Fibroblast of lung (primary cell): Measurements from ENCODE around the gene SCFD2. TPM values are rescaled to one million over a fixed set of nuclear protein-coding genes. Genes with fewer than 3 reads are reported as not detected.
"Not testable (repeated sequence)": the region's sequence is repeated elsewhere in the genome, so short reads cannot be mapped to it uniquely, and the experiment has no call there.

Experiments
- DNase-seq, 2 donors: peaks; one replicate each; pipeline versions ENCODE4 v3.0.0 to v3.0.0-alpha.2; 2010; ENCODE audit warnings: low read depth in 2 of 2
- H2AFZ ChIP-seq: 2 replicates; pipeline ENCODE4 v1.5.1; 2012; ENCODE audit warnings: low read length, control low read depth, inconsistent platforms
- H3K27ac ChIP-seq: 2 replicates; pipeline ENCODE4 v1.5.1; 2011; ENCODE audit warnings: low read length, control low read depth; ENCODE audit not compliant: insufficient read depth
- H3K27me3 ChIP-seq: 2 replicates; pipeline ENCODE4 v1.5.1; 2011; ENCODE audit warnings: mild to moderate bottlenecking, low read length; ENCODE audit not compliant: control insufficient read depth, insufficient read depth
- H3K36me3 ChIP-seq: 2 replicates; pipeline ENCODE4 v1.5.1; 2011; ENCODE audit warnings: low read length; ENCODE audit not compliant: control insufficient read depth, insufficient read depth
- H3K4me1 ChIP-seq: 2 replicates; pipeline ENCODE4 v1.5.1; 2011; ENCODE audit warnings: low read length; ENCODE audit not compliant: control insufficient read depth, insufficient read depth; ENCODE audit errors: extremely low read depth
- H3K4me2 ChIP-seq: 2 replicates; pipeline ENCODE4 v1.5.1; 2011; ENCODE audit warnings: low read length, control low read depth; ENCODE audit not compliant: insufficient read depth; ENCODE audit errors: extremely low read depth
- H3K4me3 ChIP-seq, 4 experiments: fragments of 200-600 bp in 1 of 4; sonication (generic) in 1 of 4; replicated peaks in 1 of 4; 2 replicates each; pipeline ENCODE4 v1.5.1; 2011 to 2016; ENCODE audit warnings: low read length in 4 of 4, low read depth in 3 of 4, mild to moderate bottlenecking in 3 of 4, control low read depth in 2 of 4, inconsistent platforms in 1 of 4, mixed read lengths in 1 of 4; ENCODE audit not compliant: insufficient read depth in 1 of 4; ENCODE audit errors: control extremely low read depth in 1 of 4
- H3K79me2 ChIP-seq: 2 replicates; pipeline ENCODE4 v1.5.1; 2012; ENCODE audit warnings: mild to moderate bottlenecking, low read length, inconsistent platforms; ENCODE audit not compliant: control insufficient read depth, insufficient read depth
- H3K9ac ChIP-seq: 2 replicates; pipeline ENCODE4 v1.5.1; 2011; ENCODE audit warnings: mild to moderate bottlenecking, low read length, control low read depth; ENCODE audit not compliant: insufficient read depth
- H3K9me3 ChIP-seq: 2 replicates; pipeline ENCODE4 v1.5.1; 2012; ENCODE audit warnings: low read depth, low read length; ENCODE audit not compliant: control insufficient read depth, insufficient read depth
- H4K20me1 ChIP-seq: 2 replicates; pipeline ENCODE4 v1.5.1; 2011; ENCODE audit warnings: low read length; ENCODE audit not compliant: control insufficient read depth, insufficient read depth; ENCODE audit errors: extremely low read depth
- EZH2 ChIP-seq: IDR thresholded peaks from 2 replicates; pipeline ENCODE4 v1.5.1; 2012; ENCODE audit warnings: low read length, control low read depth, mild to moderate bottlenecking; ENCODE audit errors: missing control alignments
- polyA plus RNA-seq, 2 donors: library from polyadenylated mRNA; depleted of rRNA in 1 of 2; stranded (reverse) in 1 of 2; unstranded in 1 of 2; fragments of >200 nt; gene quantifications; 2 replicates each; pipeline ENCODE4 v1.2.1, GENCODE V29; 2011 to 2012; ENCODE audit warnings: missing spikeins in 1 of 2
- total RNA-seq: library from RNA; depleted of rRNA; stranded (reverse); fragments of >200 nt; gene quantifications from 2 replicates; pipeline ENCODE4 v1.2.1, GENCODE V29; 2014
- TF ChIP-seq, protein P1 (sequence below), 2 donors: IDR thresholded peaks in 1 of 2; conservative IDR thresholded peaks in 1 of 2; 1 replicate in 1 of 2; 2 replicates in 1 of 2; pipeline ENCODE4 v1.5.1; 2011 to 2012; ENCODE audit warnings: low read length in 2 of 2, control low read depth in 1 of 2, inconsistent platforms in 1 of 2, low read depth in 1 of 2, mild to moderate bottlenecking in 1 of 2

Gene SCFD2
- total and polyA plus RNA-seq, 2 donors (not counting 1 experiment from before 2014, with no cell fraction given) = 16.2 to 23.1 TPM

GRCh38 chr4:53039741-53040458 is 326.0 kb downstream of the SCFD2 start:
- Histone ChIP-seq H3K27ac (no peak overlapping the region), H3K27me3 (no peaks in the 10 kb centered on the region), H3K9ac (no peak overlapping the region), H3K36me3 (no peaks in the 10 kb centered on the region), H3K4me2 (peak overlapping the region; percentile 25), H3K79me2 (no peaks in the 10 kb centered on the region), H3K4me3 (no peak overlapping the region), H2AFZ (no peak overlapping the region), H4K20me1 (no peaks in the 10 kb centered on the region), H3K9me3 (no peaks in the 10 kb centered on the region), H3K4me1 (peaks cover 3% of the 10 kb centered on the region)
- DNase-seq = no peak
- TF ChIP-seq, protein P1, sequence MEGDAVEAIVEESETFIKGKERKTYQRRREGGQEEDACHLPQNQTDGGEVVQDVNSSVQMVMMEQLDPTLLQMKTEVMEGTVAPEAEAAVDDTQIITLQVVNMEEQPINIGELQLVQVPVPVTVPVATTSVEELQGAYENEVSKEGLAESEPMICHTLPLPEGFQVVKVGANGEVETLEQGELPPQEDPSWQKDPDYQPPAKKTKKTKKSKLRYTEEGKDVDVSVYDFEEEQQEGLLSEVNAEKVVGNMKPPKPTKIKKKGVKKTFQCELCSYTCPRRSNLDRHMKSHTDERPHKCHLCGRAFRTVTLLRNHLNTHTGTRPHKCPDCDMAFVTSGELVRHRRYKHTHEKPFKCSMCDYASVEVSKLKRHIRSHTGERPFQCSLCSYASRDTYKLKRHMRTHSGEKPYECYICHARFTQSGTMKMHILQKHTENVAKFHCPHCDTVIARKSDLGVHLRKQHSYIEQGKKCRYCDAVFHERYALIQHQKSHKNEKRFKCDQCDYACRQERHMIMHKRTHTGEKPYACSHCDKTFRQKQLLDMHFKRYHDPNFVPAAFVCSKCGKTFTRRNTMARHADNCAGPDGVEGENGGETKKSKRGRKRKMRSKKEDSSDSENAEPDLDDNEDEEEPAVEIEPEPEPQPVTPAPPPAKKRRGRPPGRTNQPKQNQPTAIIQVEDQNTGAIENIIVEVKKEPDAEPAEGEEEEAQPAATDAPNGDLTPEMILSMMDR (conservative IDR thresholded peaks at IDR 0.05 in 1 of 2, IDR thresholded peaks at IDR 0.05 in 1 of 2; ENCODE audit: low read depth in 1 of 2, low read length in 2 of 2) = no peak
- no peak for TF ChIP-seq EZH2

DNA sequence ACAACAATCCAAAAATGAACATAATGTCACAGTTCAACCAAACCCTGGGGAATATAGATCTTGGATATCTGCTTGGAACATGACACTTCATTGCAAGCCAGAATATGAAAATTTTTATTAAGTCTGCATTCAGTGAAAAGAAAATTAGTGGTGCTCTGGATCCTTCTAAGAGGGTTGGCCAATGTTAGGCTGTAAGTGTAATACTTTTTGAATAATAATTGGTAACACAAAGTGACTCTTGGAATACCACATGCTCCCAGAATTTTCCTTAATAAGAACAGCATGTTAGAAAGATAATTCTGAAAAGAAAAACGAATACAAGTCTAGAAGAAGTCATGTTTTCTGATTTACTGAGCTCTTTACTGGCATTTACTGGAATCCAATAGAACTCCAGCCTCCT is 328.0 kb downstream of the SCFD2 start:
- no peak overlapping the region for H3K4me3 ChIP-seq
- no peak overlapping the region for H3K27ac ChIP-seq
- H3K36me3 ChIP-seq = no peaks in the 10 kb centered on the region
- no peaks in the 10 kb centered on the region for H3K9me3 ChIP-seq
- H3K4me1 ChIP-seq = peaks cover 3% of the 10 kb centered on the region
- no peaks in the 10 kb centered on the region for H4K20me1 ChIP-seq
- TF ChIP-seq EZH2 = no peak
- TF ChIP-seq, protein P1 (conservative IDR thresholded peaks at IDR 0.05 in 1 of 2, IDR thresholded peaks at IDR 0.05 in 1 of 2; ENCODE audit: low read depth in 1 of 2, low read length in 2 of 2) = no peak
- no peaks in the 10 kb centered on the region for H3K79me2 ChIP-seq
- H3K9ac ChIP-seq = no peak overlapping the region
- no peak overlapping the region for H3K4me2 ChIP-seq
- DNase-seq = no peak
- no peak overlapping the region for H2AFZ ChIP-seq
- no peaks in the 10 kb centered on the region for H3K27me3 ChIP-seq

- H3K79me2 ChIP-seq, H3K4me3 ChIP-seq, H3K36me3 ChIP-seq, H3K27ac ChIP-seq, H3K4me2 ChIP-seq, DNase-seq, H3K9me3 ChIP-seq, H3K9ac ChIP-seq, H4K20me1 ChIP-seq, H3K4me1 ChIP-seq, H2AFZ ChIP-seq, H3K27me3 ChIP-seq: not testable (repeated sequence)
Observed at GRCh38 chr4:53032908-53033307, 333.0 kb downstream of the SCFD2 start.
